Measurements from ENCODE around the gene BAIAP2. TPM values are rescaled to one million over a fixed set of nuclear protein-coding genes. Genes with fewer than 3 reads are reported as not detected.

Gene BAIAP2
- total and polyA plus RNA-seq, 2 of the 13 experiments (the other 11 are each of a cell fraction or from before 2014, with no cell fraction given), result 22.5 to 24.0 TPM

GRCh38 chr17:81034779-81035520 is at the start of gene BAIAP2 (continued):
- TF ChIP-seq NR0B2 (CRISPR knock-in tag; IDR thresholded peaks at IDR 0.05) (0 out of 2 replicates have a peak, but pooled peaks have one; percentile 72), ZNF18 (CRISPR knock-in tag; IDR thresholded peaks at IDR 0.05; ENCODE audit: insufficient replicate concordance) (no peak), SPEN (CRISPR knock-in tag; IDR thresholded peaks at IDR 0.05; ENCODE audit: low read depth) (peak; percentile 61; the same call in 1 of the 2 replicates), RFX3 (CRISPR knock-in tag; IDR thresholded peaks at IDR 0.05) (peak; percentile 59), ZSCAN9 (CRISPR knock-in tag; IDR thresholded peaks at IDR 0.05; ENCODE audit: borderline replicate concordance) (peak; percentile 76; the same call in 1 of the 2 replicates), BCL3 (CRISPR knock-in tag; IDR thresholded peaks at IDR 0.05) (0 out of 2 replicates have a peak, but pooled peaks have one; percentile 53), ZNF510 (CRISPR knock-in tag; IDR thresholded peaks at IDR 0.05; ENCODE audit: low read depth) (no peak), ZXDC (CRISPR knock-in tag; IDR thresholded peaks at IDR 0.05) (no peak), GABPB1 (CRISPR knock-in tag; IDR thresholded peaks at IDR 0.05) (peak; percentile 70), ZSCAN20 (CRISPR knock-in tag; IDR thresholded peaks at IDR 0.05; ENCODE audit: borderline replicate concordance) (peak; percentile 25; the same call in 1 of the 2 replicates), ZNF407 (CRISPR knock-in tag; IDR thresholded peaks at IDR 0.05; ENCODE audit: not compliant biosample characterization) (no peak), SALL1 (CRISPR knock-in tag; IDR thresholded peaks at IDR 0.05) (peak; percentile 72), NFKB2 (CRISPR knock-in tag; IDR thresholded peaks at IDR 0.05; ENCODE audit: borderline replicate concordance) (peak; percentile 56; the same call in 1 of the 2 replicates)
